OCI-LY1 (cell line): ENCODE results near the gene TMBIM6.

Source experiments
- H2AFZ ChIP-seq: fragments of 200-600 bp; sonication (generic), shearing (Covaris generic); 2 replicates; pipeline ENCODE4 v1.6.0; 2014; ENCODE audit warnings: antibody characterized with exemption, mild to moderate bottlenecking, low read length
- H3F3A ChIP-seq: fragments of 200-600 bp; sonication (generic), shearing (Covaris generic); 2 replicates; pipeline ENCODE4 v1.6.0; 2014; ENCODE audit warnings: mild to moderate bottlenecking, antibody characterized with exemption, low read length, moderate library complexity; ENCODE audit not compliant: insufficient read depth
- H3K27ac ChIP-seq: fragments of 200-600 bp; sonication (generic); 2 replicates; pipeline ENCODE4 v1.5.1; 2014; ENCODE audit warnings: low read length, mixed run types, mild to moderate bottlenecking, low read depth; ENCODE audit not compliant: poor library complexity, severe bottlenecking
- H3K27me3 ChIP-seq: fragments of 200-600 bp; sonication (generic); 2 replicates; pipeline ENCODE4 v1.6.0; 2014; ENCODE audit warnings: antibody characterized with exemption, mild to moderate bottlenecking, low read length, moderate library complexity; ENCODE audit not compliant: insufficient read depth
- H3K36me3 ChIP-seq: fragments of 200-600 bp; sonication (generic); 2 replicates; pipeline ENCODE4 v1.6.1; 2014; ENCODE audit warnings: mild to moderate bottlenecking, antibody characterized with exemption, low read length, moderate library complexity, mixed read lengths; ENCODE audit not compliant: insufficient read depth
- H3K4me1 ChIP-seq: fragments of 200-600 bp; sonication (generic); 2 replicates; pipeline ENCODE4 v1.5.1; 2014; ENCODE audit warnings: mild to moderate bottlenecking, low read length, moderate library complexity; ENCODE audit not compliant: insufficient read depth, severe bottlenecking
- H3K4me2 ChIP-seq: fragments of 200-600 bp; sonication (generic), shearing (Covaris generic); 2 replicates; pipeline ENCODE4 v1.6.1; 2014; ENCODE audit warnings: low read length
- H3K4me3 ChIP-seq: fragments of 200-600 bp; sonication (generic); 2 replicates; pipeline ENCODE4 v1.5.1; 2014; ENCODE audit warnings: low read length, low read depth, mild to moderate bottlenecking, mixed read lengths; ENCODE audit not compliant: poor library complexity, severe bottlenecking
- H3K79me2 ChIP-seq: fragments of 200-600 bp; shearing (Covaris generic); 2 replicates; pipeline ENCODE4 v1.6.1; 2016; ENCODE audit warnings: mixed run types, low read length, mixed read lengths; ENCODE audit not compliant: insufficient read depth
- H3K9ac ChIP-seq: fragments of 200-600 bp; sonication (generic), shearing (Covaris generic); 2 replicates; pipeline ENCODE4 v1.6.1; 2014; ENCODE audit warnings: mild to moderate bottlenecking, low read length, mixed read lengths
- H3K9me2 ChIP-seq: fragments of 200-600 bp; sonication (generic), shearing (Covaris generic); 2 replicates; pipeline ENCODE4 v1.6.1; 2014; ENCODE audit warnings: low read depth, mild to moderate bottlenecking, low read length, mixed read lengths
- H3K9me3 ChIP-seq: fragments of 200-600 bp; shearing (Covaris generic); 2 replicates; pipeline ENCODE4 v1.6.1; 2014; ENCODE audit warnings: low read length, mixed read lengths
- H4K20me1 ChIP-seq: fragments of 200-600 bp; sonication (generic), shearing (Covaris generic); 2 replicates; pipeline ENCODE4 v1.6.0; 2016; ENCODE audit warnings: mild to moderate bottlenecking, low read length; ENCODE audit not compliant: insufficient read depth
- CTCF ChIP-seq: fragments of 200-600 bp; sonication (generic), shearing (Covaris generic); IDR thresholded peaks from 2 replicates; pipeline ENCODE4 v1.5.1; 2017; ENCODE audit warnings: mild to moderate bottlenecking, antibody characterized with exemption, low read length, moderate library complexity, mixed read lengths
- EZH2 ChIP-seq: fragments of 200-600 bp; sonication (generic), shearing (Covaris generic); IDR thresholded peaks from 2 replicates; pipeline ENCODE4 v1.8.0; 2017; ENCODE audit warnings: borderline replicate concordance, mixed run types, mild to moderate bottlenecking, antibody characterized with exemption, low read length, moderate library complexity, mixed read lengths

The TMBIM6 gene

GRCh38 chr12:49761677-49762467 is 20.5 kb downstream of the TMBIM6 start:
- no peak overlapping the region for H3K4me3 ChIP-seq
- no peaks in the 10 kb centered on the region for H3K27me3 ChIP-seq
- H2AFZ ChIP-seq = no peak overlapping the region
- H4K20me1 ChIP-seq = no peaks in the 10 kb centered on the region
- no peak overlapping the region for H3K27ac ChIP-seq
- H3F3A ChIP-seq = 0 out of 2 replicates have a peak, but pooled peaks cover 12% of the 10 kb centered on the region
- H3K4me2 ChIP-seq = no peak overlapping the region
- TF ChIP-seq CTCF = no peak
- TF ChIP-seq EZH2 = no peak
- no peaks in the 10 kb centered on the region for H3K9me3 ChIP-seq
- no peak overlapping the region for H3K9ac ChIP-seq
- peaks cover 4% of the 10 kb centered on the region for H3K4me1 ChIP-seq
- no peaks in the 10 kb centered on the region for H3K9me2 ChIP-seq
- H3K36me3 ChIP-seq = peaks cover 78% of the 10 kb centered on the region
- H3K79me2 ChIP-seq = no peaks in the 10 kb centered on the region

- Histone ChIP-seq H3K9me2 (no peaks in the 10 kb centered on the region), H3K9ac (no peak overlapping the region), H3K27me3 (no peaks in the 10 kb centered on the region), H3K4me3 (no peak overlapping the region), H3F3A (0 out of 2 replicates have a peak, but pooled peaks cover 12% of the 10 kb centered on the region), H3K27ac (no peak overlapping the region), H2AFZ (no peak overlapping the region), H3K79me2 (no peaks in the 10 kb centered on the region), H4K20me1 (no peaks in the 10 kb centered on the region), H3K4me2 (no peak overlapping the region), H3K9me3 (no peaks in the 10 kb centered on the region), H3K4me1 (peaks cover 4% of the 10 kb centered on the region), H3K36me3 (peaks cover 72% of the 10 kb centered on the region)
- TF ChIP-seq EZH2 = no peak
- TF ChIP-seq CTCF = no peak
Observed at GRCh38 chr12:49762468-49762847, 21.1 kb downstream of the TMBIM6 start.

GRCh38 chr12:49763006-49763591 is 21.7 kb downstream of the TMBIM6 start:
- Histone ChIP-seq H3K36me3 (peaks cover 65% of the 10 kb centered on the region), H3K27ac (no peak overlapping the region), H3K79me2 (no peaks in the 10 kb centered on the region), H4K20me1 (no peaks in the 10 kb centered on the region), H3F3A (0 out of 2 replicates have a peak, but pooled peaks cover 12% of the 10 kb centered on the region), H3K9me2 (no peaks in the 10 kb centered on the region), H3K9me3 (no peaks in the 10 kb centered on the region), H3K4me3 (no peak overlapping the region), H3K27me3 (no peaks in the 10 kb centered on the region), H2AFZ (no peak overlapping the region), H3K4me2 (no peak overlapping the region), H3K4me1 (peaks cover 4% of the 10 kb centered on the region), H3K9ac (no peak overlapping the region)
- peak; percentile 86 for TF ChIP-seq CTCF
- TF ChIP-seq EZH2 = no peak
